Bronchial epithelial cell (primary cell): Measurements from ENCODE around the gene TREML4. TPM values are rescaled to one million over a fixed set of nuclear protein-coding genes. Genes with fewer than 3 reads are reported as not detected.

Experiments used
- DNase-seq: peaks from one replicate; pipeline ENCODE4 v3.0.0-alpha.2; 2010; ENCODE audit warnings: low read depth
- FAIRE-seq: peaks from 2 replicates; lab custom pipeline; 2011; peaks lifted over from hg19 to GRCh38; lab: Jason Lieb, UNC
- H3K27me3 ChIP-seq: 2 replicates; pipeline ENCODE4 v1.5.1; 2011; ENCODE audit warnings: low read length; ENCODE audit not compliant: control insufficient read depth, insufficient read depth
- H3K36me3 ChIP-seq: 2 replicates; pipeline ENCODE4 v1.5.1; 2011; ENCODE audit warnings: low read length; ENCODE audit not compliant: control insufficient read depth, insufficient read depth
- H3K4me3 ChIP-seq: 2 replicates; pipeline ENCODE4 v1.5.1; 2011; ENCODE audit warnings: mild to moderate bottlenecking, low read depth, low read length, control low read depth
- CTCF ChIP-seq: IDR thresholded peaks from 2 replicates; pipeline ENCODE4 v1.5.1; 2011; ENCODE audit warnings: mild to moderate bottlenecking, moderate library complexity, low read length, control low read depth, inconsistent platforms; ENCODE audit not compliant: insufficient read depth, severe bottlenecking
- total RNA-seq: library from RNA; depleted of rRNA; stranded (reverse); fragments of >200 nt; gene quantifications from 2 replicates; pipeline ENCODE4 v1.2.1, GENCODE V29; 2014

Gene TREML4
- total RNA-seq, 1 donor from 2014 or later = not detected

- TF ChIP-seq CTCF = no peak
- no peak for DNase-seq
- H3K27me3 ChIP-seq = no peaks in the 10 kb centered on the region
- FAIRE-seq = no peak
- H3K36me3 ChIP-seq = no peaks in the 10 kb centered on the region
- no peak overlapping the region for H3K4me3 ChIP-seq
These were observed 34.3 kb downstream of the TREML4 start for GRCh38 chr6:41262401-41262800.

GRCh38 chr6:41263267-41263666 lies 35.1 kb downstream of the TREML4 start:
- no peak for FAIRE-seq
- TF ChIP-seq CTCF = no peak

GRCh38 chr6:41266541-41266940 lies 38.4 kb downstream of the TREML4 start:
- no peak for FAIRE-seq
- DNase-seq = no peak
- Histone ChIP-seq H3K4me3 (no peak overlapping the region), H3K36me3 (no peaks in the 10 kb centered on the region), H3K27me3 (no peaks in the 10 kb centered on the region)
- no peak for TF ChIP-seq CTCF

More at GRCh38 chr6:41263267-41263666, 35.1 kb downstream of the TREML4 start:
- H3K27me3 ChIP-seq = no peaks in the 10 kb centered on the region
- H3K36me3 ChIP-seq = no peaks in the 10 kb centered on the region
- no peak overlapping the region for H3K4me3 ChIP-seq
- no peak for DNase-seq

- no peak for TF ChIP-seq CTCF
- Histone ChIP-seq H3K27me3 (no peaks in the 10 kb centered on the region), H3K4me3 (no peak overlapping the region), H3K36me3 (no peaks in the 10 kb centered on the region)
- DNase-seq (no peak), FAIRE-seq (no peak)
These were observed 40.3 kb downstream of the TREML4 start for GRCh38 chr6:41268478-41268877.

- H3K36me3 ChIP-seq = no peaks in the 10 kb centered on the region
- FAIRE-seq = no peak
- no peak overlapping the region for H3K4me3 ChIP-seq
- TF ChIP-seq CTCF = no peak
- DNase-seq = no peak
- no peaks in the 10 kb centered on the region for H3K27me3 ChIP-seq
These were observed 41.0 kb downstream of the TREML4 start for GRCh38 chr6:41269166-41269565.

GRCh38 chr6:41269716-41270115 lies 41.6 kb downstream of the TREML4 start:
- FAIRE-seq (no peak), DNase-seq (no peak)
- no peak overlapping the region for H3K4me3 ChIP-seq
- no peaks in the 10 kb centered on the region for H3K36me3 ChIP-seq
- TF ChIP-seq CTCF = no peak
- H3K27me3 ChIP-seq = no peaks in the 10 kb centered on the region
